ENCODE data around the gene SKA1. TPM values are rescaled to one million over a fixed set of nuclear protein-coding genes. Genes with fewer than 3 reads are reported as not detected.
A peak's percentile ranks its signal among the peaks of the same experiment; 100 is the strongest.
"Not testable (repeated sequence)": the region's sequence is repeated elsewhere in the genome, so short reads cannot be mapped to it uniquely, and the experiment has no call there.

Gene SKA1
- total RNA-seq, 4 donors from 2014 or later, result 0.13 to 0.77 TPM; not detected in 2

- no peak overlapping the region for H3K27ac ChIP-seq
- no peak overlapping the region for H3K4me3 ChIP-seq
- TF ChIP-seq POLR2AphosphoS5 (IDR thresholded peaks at IDR 0.05), result no peak
- TF ChIP-seq POLR2A (IDR thresholded peaks at IDR 0.05), result no peak
- TF ChIP-seq EP300 (IDR thresholded peaks at IDR 0.05), result no peak
- H3K27me3 ChIP-seq, result peaks cover 40% of the 10 kb centered on the region
- H3K36me3 ChIP-seq, result no peaks in the 10 kb centered on the region
- WGBS, 2 donors (ENCODE audit: low coverage in 1 of 2), result 33 to 37% methylated on average over 4 to 10 of the region's 10 CpGs
- H3K9me3 ChIP-seq, result no peaks in the 10 kb centered on the region
- no peaks in the 10 kb centered on the region for H3K4me1 ChIP-seq
- no peak for ATAC-seq
Observed at GRCh38 chr18:50398099-50398498, 23.3 kb downstream of the SKA1 start.

DNA sequence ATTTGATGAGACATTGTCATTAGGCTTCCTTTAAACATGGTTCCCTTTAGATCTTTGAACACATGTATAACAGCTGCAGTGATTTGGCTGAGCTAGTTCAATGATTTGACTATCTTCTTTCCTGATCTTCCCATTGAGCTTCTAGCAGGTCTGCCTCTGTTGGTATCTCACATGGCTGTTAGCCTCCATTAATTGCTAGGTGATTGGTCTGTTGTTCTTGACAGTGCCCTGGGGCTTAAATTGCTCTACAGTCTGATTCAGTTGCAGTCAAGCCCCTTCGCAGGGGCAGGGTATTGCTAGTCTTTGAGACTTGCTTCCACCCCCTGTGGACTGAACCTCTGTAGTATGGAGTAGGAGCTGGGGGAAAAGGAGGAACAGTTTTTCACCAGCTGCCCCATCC, 24.1 kb downstream of the SKA1 start:
- H3K27me3 ChIP-seq, result peaks cover 49% of the 10 kb centered on the region

GRCh38 chr18:50399582-50399981, 24.7 kb downstream of the SKA1 start:
- TF ChIP-seq POLR2AphosphoS5 (IDR thresholded peaks at IDR 0.05), result no peak
- TF ChIP-seq EP300 (IDR thresholded peaks at IDR 0.05), result no peak
- no peak for TF ChIP-seq POLR2A (IDR thresholded peaks at IDR 0.05)
- no peak for TF ChIP-seq CTCF (IDR thresholded peaks at IDR 0.05)
- H3K36me3 ChIP-seq, result no peaks in the 10 kb centered on the region
- no peak overlapping the region for H3K4me3 ChIP-seq
- H3K4me1 ChIP-seq, result no peaks in the 10 kb centered on the region
- 54 to 78% methylated on average over 4 of the region's 4 CpGs for WGBS, 2 donors (ENCODE audit: low coverage in 1 of 2)
- no peak for ATAC-seq
- no peak overlapping the region for H3K27ac ChIP-seq
- no peaks in the 10 kb centered on the region for H3K9me3 ChIP-seq
- peaks cover 51% of the 10 kb centered on the region for H3K27me3 ChIP-seq

More for the DNA sequence above, 24.1 kb downstream of the SKA1 start:
- no peak for ATAC-seq
- Histone ChIP-seq H3K4me3 (no peak overlapping the region), H3K4me1 (no peaks in the 10 kb centered on the region), H3K36me3 (no peaks in the 10 kb centered on the region), H3K27ac (no peak overlapping the region), H3K9me3 (no peaks in the 10 kb centered on the region)
- no peak for TF ChIP-seq POLR2A (IDR thresholded peaks at IDR 0.05)
- no peak for TF ChIP-seq POLR2AphosphoS5 (IDR thresholded peaks at IDR 0.05)
- no peak for TF ChIP-seq EP300 (IDR thresholded peaks at IDR 0.05)
- no peak for TF ChIP-seq CTCF (IDR thresholded peaks at IDR 0.05)
- WGBS, 2 donors (ENCODE audit: low coverage in 1 of 2), result no CpG with 5 or more reads among the region's 1 CpG

DNA sequence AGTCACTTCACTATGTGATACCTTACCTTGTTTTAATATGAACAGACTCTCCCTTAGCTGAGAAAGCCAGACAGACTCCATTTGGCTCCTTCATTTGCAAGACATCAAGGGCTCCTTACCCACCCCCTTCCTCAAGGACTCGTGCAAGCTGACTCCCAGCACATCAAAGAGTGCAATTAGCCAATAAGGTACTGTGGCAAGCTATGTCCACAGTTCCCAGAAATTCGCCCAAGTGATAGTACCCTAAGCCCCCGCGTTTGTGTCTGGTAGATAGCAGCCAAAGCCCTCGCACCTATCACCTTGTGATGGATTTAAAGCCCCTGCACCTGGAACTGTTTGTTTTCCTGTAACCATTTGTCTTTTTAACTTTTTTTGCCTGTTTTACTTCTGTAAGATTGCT, 25.6 kb downstream of the SKA1 start:
- H3K4me3 ChIP-seq, H3K4me1 ChIP-seq, H3K27ac ChIP-seq, ATAC-seq, H3K9me3 ChIP-seq, H3K36me3 ChIP-seq: not testable (repeated sequence)
- H3K27me3 ChIP-seq, result peaks cover 55% of the 10 kb centered on the region
- WGBS, 2 donors (ENCODE audit: low coverage in 1 of 2), result 52 to 67% methylated on average over 4 to 5 of the region's 5 CpGs

GRCh38 chr18:50401295-50401694, 26.4 kb downstream of the SKA1 start:
- no peaks in the 10 kb centered on the region for H3K36me3 ChIP-seq
- no peaks in the 10 kb centered on the region for H3K4me1 ChIP-seq
- H3K27ac ChIP-seq, result no peak overlapping the region
- no peaks in the 10 kb centered on the region for H3K9me3 ChIP-seq
- peaks cover 63% of the 10 kb centered on the region for H3K27me3 ChIP-seq
- 29 to 60% methylated on average over 2 to 5 of the region's 18 CpGs for WGBS, 2 donors (ENCODE audit: low coverage in 1 of 2)
- no peak overlapping the region for H3K4me3 ChIP-seq
- ATAC-seq, result no peak
- TF ChIP-seq EP300 (IDR thresholded peaks at IDR 0.05) (no peak), POLR2A (IDR thresholded peaks at IDR 0.05) (no peak), CTCF (IDR thresholded peaks at IDR 0.05) (no peak), POLR2AphosphoS5 (IDR thresholded peaks at IDR 0.05) (no peak)

DNA sequence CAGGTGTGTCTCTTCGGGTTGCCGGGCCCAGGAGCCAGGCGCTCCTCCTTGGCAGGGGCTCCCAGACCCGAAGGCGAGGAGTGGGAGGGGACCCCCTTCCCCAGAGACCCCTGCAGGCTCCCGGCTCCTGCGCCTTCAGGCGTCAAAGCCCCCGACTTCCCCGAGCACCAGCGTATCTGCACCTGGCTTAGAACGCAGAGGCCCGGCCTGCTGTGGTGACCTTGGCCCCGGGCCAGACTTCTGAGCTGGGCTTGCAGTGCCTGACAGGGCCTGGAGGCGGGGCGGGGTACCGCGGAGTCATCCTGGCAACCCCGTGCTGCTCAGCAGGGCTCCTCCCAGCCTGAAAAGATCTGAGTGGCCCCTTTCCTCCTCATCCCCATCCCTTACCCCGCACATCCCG, 27.0 kb downstream of the SKA1 start:
- Histone ChIP-seq H3K4me1 (no peaks in the 10 kb centered on the region), H3K27ac (no peak overlapping the region), H3K9me3 (no peaks in the 10 kb centered on the region), H3K36me3 (no peaks in the 10 kb centered on the region), H3K4me3 (no peak overlapping the region), H3K27me3 (peaks cover 69% of the 10 kb centered on the region)
- WGBS, 2 donors (ENCODE audit: low coverage in 1 of 2), result 16 to 21% methylated on average over 7 of the region's 21 CpGs
- TF ChIP-seq CTCF (IDR thresholded peaks at IDR 0.05) (no peak), POLR2AphosphoS5 (IDR thresholded peaks at IDR 0.05) (no peak), POLR2A (IDR thresholded peaks at IDR 0.05) (no peak), EP300 (IDR thresholded peaks at IDR 0.05) (no peak)
- ATAC-seq, result peak; percentile 10

DNA sequence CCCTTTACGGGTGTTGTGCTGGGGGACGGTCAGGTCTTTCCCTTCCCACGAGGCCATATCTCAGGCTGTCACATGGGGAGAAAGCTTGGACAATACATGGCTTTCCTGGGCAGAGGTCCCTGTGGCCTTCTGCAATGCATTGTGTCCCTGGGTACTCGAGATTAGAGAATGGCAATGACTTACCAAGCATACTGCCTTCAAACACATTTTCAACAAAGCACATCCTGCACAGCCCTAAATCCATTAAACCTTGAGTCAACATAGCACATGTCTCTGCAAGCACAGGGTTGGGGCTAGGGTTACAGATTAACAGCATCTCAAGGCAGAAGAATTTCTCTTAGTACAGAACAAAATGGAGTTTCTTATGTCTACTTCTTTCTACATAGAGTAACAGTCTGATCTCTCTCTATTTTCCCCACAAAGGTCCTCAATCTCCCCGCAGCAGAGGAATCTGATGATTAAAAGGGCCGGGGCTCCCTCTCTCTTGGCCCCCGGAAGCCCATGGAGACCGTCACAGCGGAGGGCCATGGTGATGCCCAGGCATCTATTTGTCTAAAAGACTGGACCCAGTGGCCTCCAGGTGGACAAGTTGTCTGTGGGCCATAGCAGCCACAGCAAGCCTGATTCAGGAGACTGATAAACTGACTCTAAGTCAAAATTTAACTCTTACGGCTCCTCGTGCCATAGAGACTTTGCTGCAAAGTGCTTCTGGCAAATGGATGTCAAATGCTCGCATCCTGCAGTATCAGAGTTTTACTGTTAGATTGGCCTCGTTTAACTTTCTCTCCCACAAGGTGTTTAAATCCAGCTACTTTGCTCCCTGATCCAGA, 30.1 kb downstream of the SKA1 start:
- not testable (repeated sequence) for H3K27ac ChIP-seq, H3K9me3 ChIP-seq, H3K36me3 ChIP-seq, H3K4me3 ChIP-seq, ATAC-seq, H3K4me1 ChIP-seq
- 33 to 89% methylated on average over 4 to 9 of the region's 13 CpGs for WGBS, 2 donors (ENCODE audit: low coverage in 1 of 2)
- peaks cover 79% of the 10 kb centered on the region for H3K27me3 ChIP-seq

All from gastroesophageal sphincter (tissue), 4 donors.